H1 (cell line): ENCODE measurements around the gene SHOC1. TPM values are rescaled to one million over a fixed set of nuclear protein-coding genes. Genes with fewer than 3 reads are reported as not detected.
"Not testable (repeated sequence)": the region's sequence is repeated elsewhere in the genome, so short reads cannot be mapped to it uniquely, and the experiment has no call there.

Experiments
- CTCF ChIA-PET: fragments of 300-600 bp; sonication (Branson Sonifier 250); formaldehyde crosslinking; loops from one replicate; lab custom pipeline; 2021; ENCODE audit not compliant: partially characterized antibody; lab: Charles Lee
- POLR2A ChIA-PET: fragments of 300-600 bp; sonication (Branson Sonifier 250); formaldehyde crosslinking; loops from one replicate; lab custom pipeline; 2021; ENCODE audit warnings: inconsistent platforms; ENCODE audit not compliant: partially characterized antibody; lab: Charles Lee
- DNase-seq, 2 experiments: peaks; one replicate each; pipeline versions ENCODE4 v3.0.0 to v3.0.0-alpha.2; 2010 to 2022; ENCODE audit warnings: low spot score in 2 of 2, low read depth in 1 of 2, mixed read lengths in 1 of 2
- FAIRE-seq: peaks from 2 replicates; lab custom pipeline; 2011; peaks lifted over from hg19 to GRCh38; lab: Jason Lieb, UNC
- H2AFZ ChIP-seq: 2 replicates; pipeline ENCODE4 v1.8.1; 2012; ENCODE audit warnings: low read length, inconsistent platforms
- H2AK5ac ChIP-seq: 2 replicates; pipeline ENCODE4 v1.6.1; 2013; ENCODE audit warnings: low read depth, low read length
- H2BK120ac ChIP-seq: replicated peaks from 2 replicates; pipeline ENCODE3; 2013; ENCODE audit warnings: low read depth, low read length, inconsistent platforms
- H2BK12ac ChIP-seq: 2 replicates; pipeline ENCODE4 v1.6.1; 2013; ENCODE audit warnings: low read depth, low read length
- H2BK15ac ChIP-seq: 2 replicates; pipeline ENCODE4 v1.6.1; 2013; ENCODE audit warnings: low read length
- H2BK20ac ChIP-seq: 2 replicates; pipeline ENCODE4 v1.6.1; 2013; ENCODE audit warnings: low read length
- H2BK5ac ChIP-seq: 2 replicates; pipeline ENCODE4 v1.6.1; 2013; ENCODE audit warnings: low read depth, low read length
- H3K14ac ChIP-seq: 2 replicates; pipeline ENCODE4 v1.6.1; 2013; ENCODE audit warnings: inconsistent platforms; ENCODE audit not compliant: insufficient read length
- H3K18ac ChIP-seq: 2 replicates; pipeline ENCODE4 v1.6.1; 2013; ENCODE audit warnings: low read length; ENCODE audit errors: extremely low read depth
- H3K23ac ChIP-seq: 2 replicates; pipeline ENCODE4 v1.6.1; 2013; ENCODE audit warnings: inconsistent platforms; ENCODE audit not compliant: insufficient read length
- H3K23me2 ChIP-seq: 2 replicates; pipeline ENCODE4 v1.6.1; 2013; ENCODE audit warnings: low read depth, low read length
- H3K27ac ChIP-seq: 2 replicates; pipeline ENCODE4 v1.6.1; 2011; ENCODE audit warnings: low read depth, low read length, inconsistent platforms
- H3K27me3 ChIP-seq, 4 experiments: replicated peaks in 1 of 4; 1 replicate in 1 of 4; 2 replicates in 3 of 4; pipeline versions ENCODE4 v1.6.1 to v1.8.1; 2011 to 2013; ENCODE audit warnings: low read length in 3 of 4, mild to moderate bottlenecking in 3 of 4, inconsistent platforms in 2 of 4, mixed read lengths in 2 of 4, moderate library complexity in 1 of 4; ENCODE audit not compliant: control insufficient read depth in 3 of 4, insufficient read depth in 3 of 4; ENCODE audit errors: extremely low read depth in 1 of 4
- H3K36me3 ChIP-seq, 4 experiments: 2 replicates each; pipeline versions ENCODE4 v1.6.1 to v1.8.1; 2011 to 2013; ENCODE audit warnings: mild to moderate bottlenecking in 4 of 4, low read length in 3 of 4, moderate library complexity in 2 of 4, control low read depth in 1 of 4, inconsistent platforms in 1 of 4; ENCODE audit not compliant: insufficient read depth in 4 of 4, control insufficient read depth in 2 of 4
- H3K4ac ChIP-seq: replicated peaks from 2 replicates; pipeline ENCODE3; 2013; ENCODE audit warnings: low read length, low read depth, mixed read lengths, inconsistent platforms; ENCODE audit not compliant: insufficient read length
- H3K4me1 ChIP-seq, 4 experiments: replicated peaks in 1 of 4; 1 replicate in 1 of 4; 2 replicates in 3 of 4; pipeline versions ENCODE4 v1.6.1 to v1.8.1; 2011 to 2013; ENCODE audit warnings: low read length in 3 of 4, inconsistent platforms in 2 of 4, mixed read lengths in 1 of 4; ENCODE audit not compliant: insufficient read depth in 4 of 4, control insufficient read depth in 3 of 4
- H3K4me2 ChIP-seq, 2 experiments: 2 replicates each; pipeline versions ENCODE4 v1.6.1 to v1.8.1; 2011 to 2013; ENCODE audit warnings: low read depth in 2 of 2, low read length in 2 of 2, control low read depth in 1 of 2, inconsistent platforms in 1 of 2, mild to moderate bottlenecking in 1 of 2; ENCODE audit not compliant: insufficient read depth in 1 of 2
- H3K4me3 ChIP-seq, 4 experiments: fragments of 200-600, 300-600 bp in 1 of 4; sonication (generic), shearing (Covaris generic), sonication (Bioruptor Twin) in 1 of 4; 2 replicates each; pipeline versions ENCODE4 v1.5.1 to v1.8.1; 2011 to 2016; ENCODE audit warnings: low read length in 4 of 4, low read depth in 3 of 4, control low read depth in 2 of 4, inconsistent platforms in 2 of 4, mild to moderate bottlenecking in 2 of 4, mixed read lengths in 1 of 4, moderate library complexity in 1 of 4; ENCODE audit not compliant: insufficient read depth in 2 of 4; ENCODE audit errors: extremely low read depth in 1 of 4
- H3K56ac ChIP-seq: replicated peaks from 2 replicates; pipeline ENCODE3; 2013; ENCODE audit warnings: low read depth, mild to moderate bottlenecking, mixed read lengths, low read length, inconsistent platforms; ENCODE audit not compliant: insufficient read length
- H3K79me1 ChIP-seq: 2 replicates; pipeline ENCODE4 v1.6.1; 2013; ENCODE audit warnings: low read depth, low read length, control low read depth
- H3K79me2 ChIP-seq, 2 experiments: 2 replicates each; pipeline versions ENCODE4 v1.6.1 to v1.8.1; 2012 to 2013; ENCODE audit warnings: low read length in 2 of 2, mild to moderate bottlenecking in 2 of 2, inconsistent platforms in 1 of 2; ENCODE audit not compliant: insufficient read depth in 2 of 2, control insufficient read depth in 1 of 2
- H3K9ac ChIP-seq, 4 experiments: replicated peaks in 1 of 4; 1 replicate in 1 of 4; 2 replicates in 3 of 4; pipeline versions ENCODE4 v1.6.1 to v1.8.1; 2011 to 2013; ENCODE audit warnings: low read depth in 3 of 4, low read length in 3 of 4, control low read depth in 2 of 4, mild to moderate bottlenecking in 2 of 4, moderate library complexity in 2 of 4, inconsistent platforms in 1 of 4; ENCODE audit errors: extremely low read depth in 1 of 4
- H3K9me3 ChIP-seq, 2 experiments: 2 replicates each; pipeline versions ENCODE4 v1.6.1 to v1.8.1; 2012 to 2013; ENCODE audit warnings: mild to moderate bottlenecking in 2 of 2, moderate library complexity in 2 of 2, control low read depth in 1 of 2, inconsistent platforms in 1 of 2, low read depth in 1 of 2, low read length in 1 of 2, mixed read lengths in 1 of 2; ENCODE audit not compliant: insufficient read depth in 2 of 2
- H4K20me1 ChIP-seq, 2 experiments: replicated peaks in 1 of 2; 2 replicates each; pipeline versions ENCODE3 to v1.8.1; 2011 to 2013; ENCODE audit warnings: inconsistent platforms in 2 of 2, low read length in 2 of 2, mild to moderate bottlenecking in 1 of 2; ENCODE audit not compliant: insufficient read depth in 2 of 2, control insufficient read depth in 1 of 2
- H4K5ac ChIP-seq: 2 replicates; pipeline ENCODE4 v1.6.1; 2013; ENCODE audit warnings: low read length, low read depth, mixed read lengths, inconsistent platforms; ENCODE audit not compliant: insufficient read length
- H4K8ac ChIP-seq: 2 replicates; pipeline ENCODE4 v1.8.0; 2013; ENCODE audit warnings: mild to moderate bottlenecking, moderate library complexity, low read length, inconsistent platforms; ENCODE audit not compliant: insufficient read depth; ENCODE audit errors: extremely low read depth
- H4K91ac ChIP-seq: replicated peaks from 2 replicates; pipeline ENCODE3; 2013; ENCODE audit warnings: low read length, mixed read lengths, inconsistent platforms; ENCODE audit not compliant: insufficient read length
- WGBS, 2 experiments: shearing (Covaris generic) in 1 of 2; methylation state at CpG; one replicate each; pipeline versions ENCODE4 v1.1.6 to v1.1.7; 2013 to 2015; ENCODE audit warnings: low lambda C conversion rate in 2 of 2, mixed read lengths in 2 of 2, inconsistent platforms in 1 of 2, low coverage in 1 of 2, missing lambda C conversion rate in 1 of 2; ENCODE audit not compliant: insufficient replicate concordance in 2 of 2, insufficient coverage in 1 of 2, insufficient read length in 1 of 2; ENCODE audit errors: extremely low coverage in 1 of 2, missing lambda C conversion rate in 1 of 2; 5-methylcytosine and 5-hydroxymethylcytosine counted together
- polyA plus RNA-seq, 7 experiments: library from polyadenylated mRNA; depleted of rRNA in 3 of 7; stranded (reverse) in 5 of 7; unstranded in 2 of 7; fragments of >200 nt in 5 of 7; fragments of 200-250 nt in 2 of 7; gene quantifications; 1 replicate in 5 of 7; 2 replicates in 1 of 7; 4 replicates in 1 of 7; pipeline versions ENCODE4 v1.2.1 to v1.2.3, GENCODE V29; 2011 to 2013; ENCODE audit warnings: missing spikeins in 2 of 7, mixed read lengths in 2 of 7
- total RNA-seq: library from RNA; stranded (reverse); fragmentation: NEBNext Ultra II Directional; extraction: Animal tissue kit (Norgen Biotek cat#: 25700); gene quantifications from 2 replicates; pipeline ENCODE4 v1.2.1, GENCODE V29; 2021

Gene SHOC1
- total and polyA plus RNA-seq, 2 of the 8 experiments (the other 6 are each of a cell fraction or from before 2014, with no cell fraction given): not detected

GRCh38 chr9:111791821-111792220 lies 2.9 kb downstream of the SHOC1 start:
- H3K27ac ChIP-seq, H2BK120ac ChIP-seq, H3K79me1 ChIP-seq, H3K9ac ChIP-seq, H3K18ac ChIP-seq, CTCF ChIA-PET, H3K9me3 ChIP-seq, H2BK15ac ChIP-seq, H3K56ac ChIP-seq, POLR2A ChIA-PET, DNase-seq, H2BK5ac ChIP-seq, H3K36me3 ChIP-seq, H3K14ac ChIP-seq, H2BK12ac ChIP-seq, H3K79me2 ChIP-seq, H3K27me3 ChIP-seq, H3K4me2 ChIP-seq, H4K5ac ChIP-seq, H3K23me2 ChIP-seq, FAIRE-seq, H3K4me3 ChIP-seq, H3K4me1 ChIP-seq, H3K4ac ChIP-seq, H2AK5ac ChIP-seq, H4K8ac ChIP-seq, H3K23ac ChIP-seq, H2BK20ac ChIP-seq, H2AFZ ChIP-seq, H4K91ac ChIP-seq, H4K20me1 ChIP-seq: not testable (repeated sequence)
- WGBS, 2 experiments: 88% methylated on average over 1 of the region's 1 CpG; no CpG with 5 or more reads in 1 of the 2 experiments
